ENCODE measurements around the gene PDZRN3. TPM values are rescaled to one million over a fixed set of nuclear protein-coding genes. Genes with fewer than 3 reads are reported as not detected.
A peak's percentile ranks its signal among the peaks of the same experiment; 100 is the strongest.

The PDZRN3 gene
- total and polyA plus RNA-seq, 8 donors = 20.0 to 88.6 (median 62.3) TPM

DNA sequence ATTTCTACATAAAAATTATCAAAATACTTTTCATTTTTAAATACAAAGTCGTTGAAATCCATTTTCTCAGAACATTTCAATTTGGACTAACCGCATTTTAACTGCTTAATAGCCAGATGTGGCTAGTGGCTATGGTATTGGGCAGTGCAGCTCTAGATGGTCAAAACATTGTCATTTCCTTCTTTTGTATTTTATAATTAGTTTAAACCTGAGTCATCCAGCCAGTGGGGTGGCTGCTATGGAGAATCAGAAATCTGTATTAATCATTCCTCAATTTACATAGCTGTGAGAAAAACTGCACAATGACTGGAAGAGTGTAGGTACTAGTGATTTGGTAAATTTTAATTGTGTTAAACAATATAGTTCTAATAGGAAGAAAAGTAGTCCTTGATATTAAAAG lies 245.3 kb downstream of the PDZRN3 start:
- intact Hi-C loops (cut with DNase I) = no loop called here
- peaks cover 0 to 6% of the 10 kb centered on the region in 2 donors for H3K36me3 ChIP-seq
- no peak overlapping the region for H3K27ac ChIP-seq
- H3K4me1 ChIP-seq = no peaks in the 10 kb centered on the region
- ATAC-seq (no peak), DNase-seq (no peak)
- H3K27me3 ChIP-seq = no peaks in the 10 kb centered on the region
- H3K4me3 ChIP-seq = no peak overlapping the region
- H3K9me3 ChIP-seq = peaks cover 0 to 4% of the 10 kb centered on the region in 2 donors
- TF ChIP-seq, protein P1, sequence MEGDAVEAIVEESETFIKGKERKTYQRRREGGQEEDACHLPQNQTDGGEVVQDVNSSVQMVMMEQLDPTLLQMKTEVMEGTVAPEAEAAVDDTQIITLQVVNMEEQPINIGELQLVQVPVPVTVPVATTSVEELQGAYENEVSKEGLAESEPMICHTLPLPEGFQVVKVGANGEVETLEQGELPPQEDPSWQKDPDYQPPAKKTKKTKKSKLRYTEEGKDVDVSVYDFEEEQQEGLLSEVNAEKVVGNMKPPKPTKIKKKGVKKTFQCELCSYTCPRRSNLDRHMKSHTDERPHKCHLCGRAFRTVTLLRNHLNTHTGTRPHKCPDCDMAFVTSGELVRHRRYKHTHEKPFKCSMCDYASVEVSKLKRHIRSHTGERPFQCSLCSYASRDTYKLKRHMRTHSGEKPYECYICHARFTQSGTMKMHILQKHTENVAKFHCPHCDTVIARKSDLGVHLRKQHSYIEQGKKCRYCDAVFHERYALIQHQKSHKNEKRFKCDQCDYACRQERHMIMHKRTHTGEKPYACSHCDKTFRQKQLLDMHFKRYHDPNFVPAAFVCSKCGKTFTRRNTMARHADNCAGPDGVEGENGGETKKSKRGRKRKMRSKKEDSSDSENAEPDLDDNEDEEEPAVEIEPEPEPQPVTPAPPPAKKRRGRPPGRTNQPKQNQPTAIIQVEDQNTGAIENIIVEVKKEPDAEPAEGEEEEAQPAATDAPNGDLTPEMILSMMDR (IDR thresholded peaks at IDR 0.05) = no peak

DNA sequence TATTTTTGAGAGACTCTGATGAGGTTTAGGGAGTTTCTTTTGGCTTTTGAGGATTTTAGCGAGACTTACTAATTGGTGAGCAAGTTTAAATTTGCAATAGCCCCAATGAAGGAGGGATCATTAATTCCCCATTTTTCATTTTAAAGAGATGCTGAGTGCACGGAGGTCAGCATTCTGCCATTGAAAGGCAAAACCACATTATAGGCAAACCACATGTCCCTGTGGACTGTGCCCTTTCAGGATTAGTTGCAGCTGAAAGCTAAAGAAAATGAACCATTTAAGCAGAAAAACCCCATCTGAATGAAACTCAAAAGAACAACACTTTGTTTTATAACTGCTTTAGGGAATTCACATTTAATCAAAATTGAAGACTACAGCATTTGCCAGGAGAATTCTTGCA lies 246.5 kb downstream of the PDZRN3 start:
- H3K9me3 ChIP-seq = peaks cover 0 to 5% of the 10 kb centered on the region in 2 donors
- no peak overlapping the region for H3K4me3 ChIP-seq
- TF ChIP-seq, protein P1 (IDR thresholded peaks at IDR 0.05) = no peak
- no peak overlapping the region for H3K27ac ChIP-seq
- DNase-seq = no peak
- H3K27me3 ChIP-seq = no peaks in the 10 kb centered on the region
- ATAC-seq = no peak
- intact Hi-C loops (cut with DNase I) = no loop called here
- no peaks in the 10 kb centered on the region for H3K36me3 ChIP-seq
- H3K4me1 ChIP-seq = no peaks in the 10 kb centered on the region

- intact Hi-C loops (cut with DNase I) = no loop called here
- peaks cover 0 to 1% of the 10 kb centered on the region in 2 donors for H3K9me3 ChIP-seq
- no peaks in the 10 kb centered on the region for H3K36me3 ChIP-seq
- no peaks in the 10 kb centered on the region for H3K4me1 ChIP-seq
- peak; percentile 79 for ATAC-seq
- DNase-seq = peak in 3 of 4 donors; percentile 51 to 89 (median 69)
- no peak overlapping the region for H3K27ac ChIP-seq
- no peak overlapping the region for H3K4me3 ChIP-seq
- TF ChIP-seq, protein P1 (IDR thresholded peaks at IDR 0.05) = no peak
- no peaks in the 10 kb centered on the region for H3K27me3 ChIP-seq
Measured at GRCh38 chr3:73365756-73366397, 258.9 kb downstream of the PDZRN3 start.

- no peak for DNase-seq
- Histone ChIP-seq H3K36me3 (no peaks in the 10 kb centered on the region), H3K27me3 (no peaks in the 10 kb centered on the region), H3K27ac (no peak overlapping the region), H3K4me1 (no peaks in the 10 kb centered on the region), H3K9me3 (peaks cover 0 to 3% of the 10 kb centered on the region in 2 donors), H3K4me3 (no peak overlapping the region)
- intact Hi-C loops (cut with DNase I) = no loop called here
- ATAC-seq = no peak
- TF ChIP-seq, protein P1 (IDR thresholded peaks at IDR 0.05) = no peak
Measured at GRCh38 chr3:73364517-73364916, 260.2 kb downstream of the PDZRN3 start.

- DNase-seq = no peak
- H3K27ac ChIP-seq = no peak overlapping the region
- no peaks in the 10 kb centered on the region for H3K36me3 ChIP-seq
- TF ChIP-seq, protein P1 (IDR thresholded peaks at IDR 0.05) = no peak
- H3K27me3 ChIP-seq = no peaks in the 10 kb centered on the region
- intact Hi-C loops (cut with DNase I) = no loop called here
- peaks cover 0 to 3% of the 10 kb centered on the region in 2 donors for H3K9me3 ChIP-seq
- H3K4me1 ChIP-seq = no peaks in the 10 kb centered on the region
- no peak overlapping the region for H3K4me3 ChIP-seq
- ATAC-seq = no peak
Measured at GRCh38 chr3:73363093-73363492, 261.6 kb downstream of the PDZRN3 start.

Data from left lung (tissue), 10 donors.